Skeletal muscle cell (primary cell): ENCODE data around the gene ROBO1.

Experiments used
- DNase-seq: peaks from one replicate; pipeline ENCODE4 v3.0.0-alpha.2; 2010; ENCODE audit warnings: low read depth
- H3K4me3 ChIP-seq: 2 replicates; pipeline ENCODE4 v1.5.1; 2011; ENCODE audit warnings: low read depth, mild to moderate bottlenecking, control low read depth, low read length, moderate library complexity

ROBO1 gene

GRCh38 chr3:78858910-78859309, 908.9 kb downstream of the ROBO1 start:
- H3K4me3 ChIP-seq: no peak overlapping the region
- DNase-seq: no peak

GRCh38 chr3:78858174-78858573, 909.6 kb downstream of the ROBO1 start:
- no peak overlapping the region for H3K4me3 ChIP-seq
- DNase-seq: no peak

GRCh38 chr3:78857494-78858111, 910.2 kb downstream of the ROBO1 start:
- no peak for DNase-seq
- no peak overlapping the region for H3K4me3 ChIP-seq

GRCh38 chr3:78856164-78856563, 911.6 kb downstream of the ROBO1 start:
- no peak for DNase-seq
- H3K4me3 ChIP-seq: no peak overlapping the region

- H3K4me3 ChIP-seq: no peak overlapping the region
- no peak for DNase-seq
Measured at GRCh38 chr3:78855190-78855589, 912.6 kb downstream of the ROBO1 start.

- no peak for DNase-seq
- no peak overlapping the region for H3K4me3 ChIP-seq
Measured at GRCh38 chr3:78848392-78849288, 919.2 kb downstream of the ROBO1 start.

- no peak for DNase-seq
- H3K4me3 ChIP-seq: no peak overlapping the region
Measured at GRCh38 chr3:78847603-78848002, 920.2 kb downstream of the ROBO1 start.

GRCh38 chr3:78847203-78847602, 920.6 kb downstream of the ROBO1 start:
- no peak for DNase-seq
- no peak overlapping the region for H3K4me3 ChIP-seq

GRCh38 chr3:78846718-78847117, 921.1 kb downstream of the ROBO1 start:
- DNase-seq: peak; percentile 55
- H3K4me3 ChIP-seq: no peak overlapping the region

- no peak for DNase-seq
- H3K4me3 ChIP-seq: no peak overlapping the region
Measured at GRCh38 chr3:78845605-78846004, 922.2 kb downstream of the ROBO1 start.

GRCh38 chr3:78844307-78844706, 923.5 kb downstream of the ROBO1 start:
- no peak overlapping the region for H3K4me3 ChIP-seq

GRCh38 chr3:78839693-78840092, 928.1 kb downstream of the ROBO1 start:
- no peak overlapping the region for H3K4me3 ChIP-seq
- no peak for DNase-seq

More at GRCh38 chr3:78844307-78844706, 923.5 kb downstream of the ROBO1 start:
- no peak for DNase-seq

- no peak for DNase-seq
- H3K4me3 ChIP-seq: no peak overlapping the region
Measured at GRCh38 chr3:78838362-78838761, 929.4 kb downstream of the ROBO1 start.

- no peak overlapping the region for H3K4me3 ChIP-seq
- no peak for DNase-seq
Measured at GRCh38 chr3:78834910-78835309, 932.9 kb downstream of the ROBO1 start.

GRCh38 chr3:78832785-78833204, 935.0 kb downstream of the ROBO1 start:
- no peak for DNase-seq
- no peak overlapping the region for H3K4me3 ChIP-seq

GRCh38 chr3:78831446-78831972, 936.3 kb downstream of the ROBO1 start:
- DNase-seq: no peak
- H3K4me3 ChIP-seq: no peak overlapping the region

- DNase-seq: no peak
- H3K4me3 ChIP-seq: no peak overlapping the region
Measured at GRCh38 chr3:78830470-78830869, 937.3 kb downstream of the ROBO1 start.

GRCh38 chr3:78827618-78828017, 940.2 kb downstream of the ROBO1 start:
- DNase-seq: no peak
- H3K4me3 ChIP-seq: no peak overlapping the region

- no peak for DNase-seq
- no peak overlapping the region for H3K4me3 ChIP-seq
Measured at GRCh38 chr3:78825858-78826215, 942.0 kb downstream of the ROBO1 start.

- H3K4me3 ChIP-seq: no peak overlapping the region
- no peak for DNase-seq
Measured at GRCh38 chr3:78825118-78825857, 942.5 kb downstream of the ROBO1 start.
